SU-DHL-6 (cell line): ENCODE results near the gene EIF4EBP2.

Source experiments
- CTCF ChIP-seq: fragments of 200-600 bp; sonication (generic); IDR thresholded peaks from one replicate; pipeline ENCODE4 v1.5.1; 2017; ENCODE audit warnings: antibody characterized with exemption, mild to moderate bottlenecking, low read length, moderate library complexity; ENCODE audit not compliant: insufficient read depth, poor library complexity, severe bottlenecking
- EZH2phosphoT487 ChIP-seq: fragments of 200-600 bp; sonication (generic), shearing (Covaris generic); conservative IDR thresholded peaks from 2 replicates; pipeline ENCODE4 v1.6.1; 2018; ENCODE audit warnings: mild to moderate bottlenecking, antibody characterized with exemption, low read length, moderate library complexity, mixed read lengths

GRCh38 chr10:70363292-70363691, 40.7 kb upstream of the EIF4EBP2 start:
- TF ChIP-seq CTCF, result no peak
- no peak for TF ChIP-seq EZH2phosphoT487
